ENCODE data around the gene SLC44A3.
"Not testable (repeated sequence)": the region's sequence is repeated elsewhere in the genome, so short reads cannot be mapped to it uniquely, and the experiment has no call there.

Gene SLC44A3

GRCh38 chr1:94936861-94937620, 116.9 kb downstream of the SLC44A3 start:
- no peak for DNase-seq (ENCODE audit: low spot score)

GRCh38 chr1:94937820-94938219, 117.7 kb downstream of the SLC44A3 start:
- no peak for DNase-seq (ENCODE audit: low spot score)

GRCh38 chr1:94940738-94941137, 120.6 kb downstream of the SLC44A3 start:
- DNase-seq (ENCODE audit: low spot score): no peak

GRCh38 chr1:94941480-94941879, 121.3 kb downstream of the SLC44A3 start:
- not testable (repeated sequence) for DNase-seq (ENCODE audit: low spot score)

GRCh38 chr1:94942171-94943128, 122.3 kb downstream of the SLC44A3 start:
- no peak for DNase-seq (ENCODE audit: low spot score)

Data from HuH-7.5 (cell line).